Putamen (tissue), 1 donor: Measurements from ENCODE around the gene SLC2A1.
A peak's percentile ranks its signal among the peaks of the same experiment; 100 is the strongest.

Experiments used
- DNase-seq: peaks from one replicate; pipeline ENCODE4 v3.0.0-alpha.2; 2016; ENCODE audit warnings: low spot score

Gene SLC2A1

GRCh38 chr1:42979896-42980800, 21.5 kb upstream of the SLC2A1 start:
- DNase-seq: no peak

GRCh38 chr1:42979036-42979430, 20.4 kb upstream of the SLC2A1 start:
- DNase-seq: no peak

- DNase-seq: no peak
These were observed 19.8 kb upstream of the SLC2A1 start for GRCh38 chr1:42978317-42979035.

GRCh38 chr1:42977653-42978052, 19.0 kb upstream of the SLC2A1 start:
- DNase-seq: no peak

GRCh38 chr1:42975561-42976225, 17.0 kb upstream of the SLC2A1 start:
- no peak for DNase-seq

GRCh38 chr1:42974767-42975437, 16.2 kb upstream of the SLC2A1 start:
- no peak for DNase-seq

- DNase-seq: no peak
These were observed 15.1 kb upstream of the SLC2A1 start for GRCh38 chr1:42973799-42974198.

GRCh38 chr1:42973286-42973685, 14.6 kb upstream of the SLC2A1 start:
- no peak for DNase-seq

- no peak for DNase-seq
These were observed 13.2 kb upstream of the SLC2A1 start for GRCh38 chr1:42971841-42972291.

GRCh38 chr1:42970143-42970542, 11.5 kb upstream of the SLC2A1 start:
- no peak for DNase-seq

GRCh38 chr1:42968654-42969053, 10.0 kb upstream of the SLC2A1 start:
- no peak for DNase-seq

- peak; percentile 61 for DNase-seq
These were observed 8.3 kb upstream of the SLC2A1 start for GRCh38 chr1:42966688-42967612.

GRCh38 chr1:42965378-42965777, 6.7 kb upstream of the SLC2A1 start:
- no peak for DNase-seq

GRCh38 chr1:42964044-42964812, 5.6 kb upstream of the SLC2A1 start:
- DNase-seq: no peak

GRCh38 chr1:42963378-42964043, 4.8 kb upstream of the SLC2A1 start:
- DNase-seq: no peak

GRCh38 chr1:42962641-42963377, 4.1 kb upstream of the SLC2A1 start:
- no peak for DNase-seq

- DNase-seq: peak; percentile 72
These were observed 2.8 kb upstream of the SLC2A1 start for GRCh38 chr1:42961312-42962091.
